SK-N-SH (cell line): ENCODE data around the gene SDK1. TPM values are rescaled to one million over a fixed set of nuclear protein-coding genes. Genes with fewer than 3 reads are reported as not detected.

Source experiments
- CTCF ChIA-PET: fragments of 300-600, 350-600 bp; formaldehyde crosslinking; extraction: SDS; loops from one replicate; lab custom pipeline; 2021; lab: Yijun Ruan, JAX
- POLR2A ChIA-PET: fragments of 350-600 bp; sonication (Branson Sonifier 250); formaldehyde crosslinking; extraction: SDS; loops from one replicate; lab custom pipeline; 2020; ENCODE audit warnings: antibody characterized with exemption, inconsistent platforms; lab: Yijun Ruan, JAX
- DNase-seq: peaks from one replicate; pipeline ENCODE4 v3.0.0; 2012
- H2AFZ ChIP-seq: fragments of 200-600 bp; sonication (generic); 2 replicates; pipeline ENCODE4 v1.8.1; 2016; ENCODE audit warnings: antibody characterized with exemption, mild to moderate bottlenecking, low read depth
- H3F3A ChIP-seq: fragments of 200-600 bp; sonication (generic); replicated peaks from 2 replicates; pipeline ENCODE3; 2016; ENCODE audit warnings: antibody characterized with exemption, mild to moderate bottlenecking; ENCODE audit not compliant: insufficient read depth
- H3K27ac ChIP-seq, 2 experiments: fragments of 200-500 bp in 1 of 2; fragments of 200-600 bp in 1 of 2; sonication (Bioruptor generic) in 1 of 2; sonication (generic), shearing (Covaris generic) in 1 of 2; 2 replicates each; pipeline versions ENCODE4 v1.5.1 to v1.6.1; 2014 to 2016; ENCODE audit warnings: low read depth in 2 of 2, inconsistent platforms in 1 of 2, low read length in 1 of 2, mild to moderate bottlenecking in 1 of 2, mixed read lengths in 1 of 2
- H3K27me3 ChIP-seq: fragments of 200-600 bp; sonication (generic), shearing (Covaris generic); 2 replicates; pipeline ENCODE4 v1.6.1; 2016; ENCODE audit warnings: mixed run types; ENCODE audit not compliant: insufficient read depth
- H3K36me3 ChIP-seq, 2 experiments: fragments of 200-500 bp in 1 of 2; fragments of 200-600 bp in 1 of 2; sonication (Bioruptor generic) in 1 of 2; sonication (generic) in 1 of 2; replicated peaks in 1 of 2; 2 replicates each; pipeline versions ENCODE3 to v1.5.1; 2014 to 2016; ENCODE audit warnings: low read length in 1 of 2, mild to moderate bottlenecking in 1 of 2; ENCODE audit not compliant: insufficient read depth in 2 of 2, control insufficient read depth in 1 of 2
- H3K4me1 ChIP-seq, 2 experiments: fragments of 200-500 bp in 1 of 2; fragments of 200-600 bp in 1 of 2; sonication (Bioruptor generic) in 1 of 2; sonication (generic), shearing (Covaris generic) in 1 of 2; 2 replicates each; pipeline versions ENCODE4 v1.5.1 to v1.6.1; 2014 to 2016; ENCODE audit warnings: low read depth in 1 of 2, low read length in 1 of 2, mixed run types in 1 of 2; ENCODE audit not compliant: insufficient read depth in 2 of 2, control insufficient read depth in 1 of 2
- H3K4me2 ChIP-seq: fragments of 200-600 bp; sonication (generic), shearing (Covaris generic); 2 replicates; pipeline ENCODE4 v1.6.1; 2017; ENCODE audit warnings: mixed run types
- H3K4me3 ChIP-seq, 2 experiments: fragments of 200-500 bp in 1 of 2; fragments of 200-600 bp in 1 of 2; sonication (Bioruptor generic) in 1 of 2; sonication (generic), shearing (Covaris generic) in 1 of 2; 2 replicates each; pipeline versions ENCODE4 v1.5.1 to v1.8.1; 2014 to 2016; ENCODE audit warnings: low read depth in 2 of 2, inconsistent platforms in 1 of 2, low read length in 1 of 2, mild to moderate bottlenecking in 1 of 2, mixed read lengths in 1 of 2, moderate library complexity in 1 of 2
- H3K79me2 ChIP-seq: fragments of 200-600 bp; sonication (generic); 2 replicates; pipeline ENCODE4 v1.8.1; 2017; ENCODE audit warnings: mild to moderate bottlenecking; ENCODE audit not compliant: insufficient read depth
- H3K9ac ChIP-seq: fragments of 200-600 bp; sonication (generic); 2 replicates; pipeline ENCODE4 v1.6.1; 2017; ENCODE audit warnings: mixed run types
- H3K9me2 ChIP-seq: fragments of 200-600 bp; sonication (generic); 2 replicates; pipeline ENCODE4 v1.6.1; 2017; ENCODE audit warnings: mixed run types
- H3K9me3 ChIP-seq: fragments of 200-600 bp; sonication (generic); 2 replicates; pipeline ENCODE4 v1.6.1; 2017; ENCODE audit warnings: mixed run types, mild to moderate bottlenecking, moderate library complexity
- H4K20me1 ChIP-seq: fragments of 200-600 bp; sonication (generic); 2 replicates; pipeline ENCODE4 v1.6.1; 2017; ENCODE audit warnings: mild to moderate bottlenecking, mixed run types; ENCODE audit not compliant: insufficient read depth
- EP300 ChIP-seq, 2 experiments: IDR thresholded peaks; 2 replicates each; pipeline versions ENCODE4 v1.4.0 to v1.6.1; 2012; ENCODE audit warnings: borderline replicate concordance in 1 of 2, low read depth in 1 of 2, low read length in 1 of 2
- EZH2phosphoT487 ChIP-seq: fragments of 200-600 bp; sonication (generic); IDR thresholded peaks from 2 replicates; pipeline ENCODE4 v1.6.1; 2017; ENCODE audit warnings: low read depth, mixed run types, mild to moderate bottlenecking, antibody characterized with exemption, moderate library complexity, borderline replicate concordance
- FOXJ3 ChIP-seq: sonication (generic); formaldehyde crosslinking; IDR thresholded peaks from 2 replicates; pipeline ENCODE4 v1.5.1; 2020; ENCODE audit warnings: mild to moderate bottlenecking, missing genetic modification reagents
- FOXM1 ChIP-seq: IDR thresholded peaks from 2 replicates; pipeline ENCODE4 v1.4.0; 2012; ENCODE audit warnings: low read depth, mild to moderate bottlenecking
- IRF3 ChIP-seq: fragments of 150-350 bp; IDR thresholded peaks from 2 replicates; pipeline ENCODE4 v1.6.1; 2016; ENCODE audit warnings: mild to moderate bottlenecking, low read depth, low read length
- JUND ChIP-seq: IDR thresholded peaks from 2 replicates; pipeline ENCODE4 v1.4.0; 2012
- MEF2A ChIP-seq: IDR thresholded peaks from 2 replicates; pipeline ENCODE4 v1.4.0; 2012; ENCODE audit warnings: low read depth, borderline replicate concordance
- MXI1 ChIP-seq: IDR thresholded peaks from 2 replicates; pipeline ENCODE4 v1.6.1; 2012; ENCODE audit warnings: mild to moderate bottlenecking, low read depth, low read length, improper control_type of control experiment
- POLR2AphosphoS5 ChIP-seq: IDR thresholded peaks from 2 replicates; pipeline ENCODE4 v1.6.1; 2012; ENCODE audit warnings: low read depth, low read length
- REST ChIP-seq: IDR thresholded peaks from 2 replicates; pipeline ENCODE4 v1.6.1; 2012; ENCODE audit warnings: mild to moderate bottlenecking, low read depth, low read length, moderate library complexity
- RFX5 ChIP-seq: IDR thresholded peaks from 2 replicates; pipeline ENCODE4 v1.6.1; 2012; ENCODE audit warnings: mild to moderate bottlenecking, improper control_type of control experiment, low read length
- SIN3A ChIP-seq: IDR thresholded peaks from 2 replicates; pipeline ENCODE4 v1.6.1; 2012; ENCODE audit warnings: low read depth, mild to moderate bottlenecking, low read length, moderate library complexity, borderline replicate concordance
- USF2 ChIP-seq: fragments of 150-350 bp; IDR thresholded peaks from 2 replicates; pipeline ENCODE4 v1.6.1; 2017; ENCODE audit warnings: antibody characterized with exemption, low read length, low read depth, borderline replicate concordance
- WGBS: methylation state at CpG from one replicate; pipeline ENCODE4 v1.1.6; 2017; ENCODE audit warnings: low lambda C conversion rate; 5-methylcytosine and 5-hydroxymethylcytosine counted together
- polyA plus RNA-seq, 3 experiments: library from polyadenylated mRNA; depleted of rRNA; stranded (reverse); fragments of >200 nt; gene quantifications; 2 replicates each; pipeline ENCODE4 v1.2.3, GENCODE V29; 2012
- TF ChIP-seq, protein P1 (sequence below): IDR thresholded peaks from 2 replicates; pipeline ENCODE4 v1.4.0; 2012; ENCODE audit warnings: low read depth
- TF ChIP-seq, protein P2 (sequence below): IDR thresholded peaks from 2 replicates; pipeline ENCODE4; 2012

SDK1 gene
- polyA plus RNA-seq, 1 of the 3 experiments (the other 2 are of a cell fraction): 1.2 TPM

DNA sequence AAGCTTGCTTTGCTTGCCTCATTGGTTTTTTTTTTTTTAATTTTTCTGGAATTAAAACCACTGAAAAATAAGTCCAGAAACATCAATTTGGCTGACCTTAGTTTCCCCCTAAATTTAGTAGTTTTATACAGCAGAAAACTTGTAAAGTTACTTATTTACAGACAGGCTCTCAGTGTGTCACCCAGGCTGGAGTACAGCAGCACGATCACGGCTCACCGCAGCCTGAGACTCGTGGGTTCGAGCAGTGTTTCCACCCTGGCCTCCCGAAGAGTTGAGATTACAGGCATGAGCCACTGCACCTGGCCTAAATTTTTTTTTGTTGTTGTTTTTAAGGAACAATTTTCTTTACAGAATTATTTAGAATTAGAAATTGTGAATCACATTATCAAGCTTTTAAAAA is 250.5 kb downstream of the SDK1 start:
- H3K9me3 ChIP-seq: no peaks in the 10 kb centered on the region; the same call in 1 of the 2 replicates
- H3K27me3 ChIP-seq: no peaks in the 10 kb centered on the region
- H3K9ac ChIP-seq: no peak overlapping the region
- no peak overlapping the region for H3K27ac ChIP-seq
- 88% methylated on average over 6 of the region's 6 CpGs for WGBS
- no peak overlapping the region for H2AFZ ChIP-seq
- no peaks in the 10 kb centered on the region for H3F3A ChIP-seq
- peaks cover 0 to 2% of the 10 kb centered on the region in 2 experiments; a peak in 1 of 4 replicates for H3K4me1 ChIP-seq
- no peaks in the 10 kb centered on the region for H4K20me1 ChIP-seq
- ChIA-PET POLR2A (no interaction called here), CTCF (interaction anchor here (0.6 to 1.2 kb wide), 2 partner anchors 69 to 1088 kb away, joined by 3 to 4 read pairs; no protein-coding TSS in a partner anchor)
- no peaks in the 10 kb centered on the region for H3K36me3 ChIP-seq
- no peak for DNase-seq
- no peak overlapping the region for H3K4me3 ChIP-seq
- H3K4me2 ChIP-seq: no peak overlapping the region
- TF ChIP-seq MEF2A (no peak), MXI1 (no peak), POLR2AphosphoS5 (no peak), REST (no peak)
- TF ChIP-seq, all 33 proteins: peak for 0
- no peaks in the 10 kb centered on the region for H3K9me2 ChIP-seq
- H3K79me2 ChIP-seq: no peaks in the 10 kb centered on the region

DNA sequence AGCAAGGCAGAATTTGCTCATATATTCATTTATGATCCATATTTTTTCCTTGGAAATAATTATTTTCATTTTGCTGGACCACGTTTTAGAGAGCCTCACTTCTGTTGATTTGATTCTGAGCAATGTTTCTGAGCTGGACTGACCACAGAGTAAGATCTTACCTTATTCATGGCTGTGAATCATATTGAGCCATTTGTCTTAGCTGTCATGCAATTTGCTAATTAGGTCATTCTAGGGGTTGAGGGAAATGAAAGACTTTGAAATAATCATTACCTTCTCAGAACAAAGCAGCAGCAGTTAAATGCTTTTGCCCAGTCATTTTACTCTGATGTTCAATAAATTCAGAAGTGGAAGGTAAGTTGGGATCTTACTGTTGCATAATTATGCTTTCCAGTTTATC is 251.4 kb downstream of the SDK1 start:
- H3K27ac ChIP-seq: no peak overlapping the region
- H3K4me3 ChIP-seq: no peak overlapping the region
- H3K9me2 ChIP-seq: no peaks in the 10 kb centered on the region
- H2AFZ ChIP-seq: no peak overlapping the region
- peaks cover 0 to 2% of the 10 kb centered on the region in 2 experiments; a peak in 2 of 4 replicates for H3K4me1 ChIP-seq
- no peaks in the 10 kb centered on the region; the same call in 1 of the 2 replicates for H3K9me3 ChIP-seq
- no peak for DNase-seq
- WGBS: 16% methylated on average over 1 of the region's 1 CpG
- H3K27me3 ChIP-seq: no peaks in the 10 kb centered on the region
- H3F3A ChIP-seq: no peaks in the 10 kb centered on the region
- H3K79me2 ChIP-seq: no peaks in the 10 kb centered on the region
- ChIA-PET CTCF (interaction anchor here (0.7 kb wide), 1 partner anchor 180 kb away, joined by 3 read pairs; no protein-coding TSS in a partner anchor), POLR2A (no interaction called here)
- H3K4me2 ChIP-seq: no peak overlapping the region
- H4K20me1 ChIP-seq: no peaks in the 10 kb centered on the region
- TF ChIP-seq REST (no peak), MEF2A (no peak), EZH2phosphoT487 (no peak), IRF3 (no peak), SIN3A (no peak), FOXJ3 (CRISPR knock-in tag) (no peak), FOXM1 (no peak), USF2 (no peak), JUND (no peak), EP300 (IDR thresholded peaks at IDR 0.05; ENCODE audit: borderline replicate concordance in 1 of 2, low read depth in 1 of 2, low read length in 1 of 2) (no peak), RFX5 (no peak)
- TF ChIP-seq, protein P1, sequence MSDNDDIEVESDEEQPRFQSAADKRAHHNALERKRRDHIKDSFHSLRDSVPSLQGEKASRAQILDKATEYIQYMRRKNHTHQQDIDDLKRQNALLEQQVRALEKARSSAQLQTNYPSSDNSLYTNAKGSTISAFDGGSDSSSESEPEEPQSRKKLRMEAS: no peak
- TF ChIP-seq, protein P2, sequence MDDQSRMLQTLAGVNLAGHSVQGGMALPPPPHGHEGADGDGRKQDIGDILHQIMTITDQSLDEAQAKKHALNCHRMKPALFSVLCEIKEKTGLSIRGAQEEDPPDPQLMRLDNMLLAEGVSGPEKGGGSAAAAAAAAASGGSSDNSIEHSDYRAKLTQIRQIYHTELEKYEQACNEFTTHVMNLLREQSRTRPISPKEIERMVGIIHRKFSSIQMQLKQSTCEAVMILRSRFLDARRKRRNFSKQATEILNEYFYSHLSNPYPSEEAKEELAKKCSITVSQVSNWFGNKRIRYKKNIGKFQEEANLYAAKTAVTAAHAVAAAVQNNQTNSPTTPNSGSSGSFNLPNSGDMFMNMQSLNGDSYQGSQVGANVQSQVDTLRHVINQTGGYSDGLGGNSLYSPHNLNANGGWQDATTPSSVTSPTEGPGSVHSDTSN: no peak
- H3K9ac ChIP-seq: no peak overlapping the region
- H3K36me3 ChIP-seq: no peaks in the 10 kb centered on the region
